Kidney (tissue), 14 donors: ENCODE results near the gene C10orf67. TPM values are rescaled to one million over a fixed set of nuclear protein-coding genes. Genes with fewer than 3 reads are reported as not detected.

Experiments
- DNase-seq, 5 donors: peaks; one replicate each; pipeline ENCODE4 v3.0.0-alpha.2; 2013 to 2020
- FAIRE-seq: peaks from 2 replicates; lab custom pipeline; 2012; peaks lifted over from hg19 to GRCh38; lab: Jason Lieb, UNC
- H3K27ac ChIP-seq, 2 donors: one replicate each; pipeline ENCODE4 v1.7.0; 2013; ENCODE audit warnings: low read depth in 2 of 2, low read length in 2 of 2, inconsistent platforms in 1 of 2
- H3K27me3 ChIP-seq: one replicate; pipeline ENCODE4 v1.7.1; 2013; ENCODE audit warnings: low read length, inconsistent platforms; ENCODE audit not compliant: control insufficient read depth, insufficient read depth
- H3K36me3 ChIP-seq, 3 donors: one replicate each; pipeline versions ENCODE4 v1.7.0 to v1.7.1; 2013; ENCODE audit warnings: low read length in 3 of 3, control low read depth in 1 of 3, inconsistent platforms in 1 of 3; ENCODE audit not compliant: insufficient read depth in 3 of 3, control insufficient read depth in 2 of 3
- H3K4me1 ChIP-seq, 3 donors: one replicate each; pipeline versions ENCODE4 v1.7.0 to v1.7.1; 2013; ENCODE audit warnings: low read length in 3 of 3, inconsistent platforms in 1 of 3, low read depth in 1 of 3; ENCODE audit not compliant: control insufficient read depth in 2 of 3, insufficient read depth in 2 of 3
- H3K4me3 ChIP-seq, 3 donors: one replicate each; pipeline versions ENCODE4 v1.7.0 to v1.8.1; 2013; ENCODE audit warnings: low read length in 3 of 3, control low read depth in 1 of 3, inconsistent platforms in 1 of 3
- H3K9ac ChIP-seq, 3 donors: one replicate each; pipeline versions ENCODE4 v1.7.0 to v1.7.1; 2013; ENCODE audit warnings: low read length in 3 of 3, control low read depth in 1 of 3, inconsistent platforms in 1 of 3
- H3K9me3 ChIP-seq, 3 donors: one replicate each; pipeline versions ENCODE4 v1.7.0 to v1.7.1; 2013; ENCODE audit warnings: low read length in 3 of 3, control low read depth in 1 of 3, inconsistent platforms in 1 of 3; ENCODE audit not compliant: control insufficient read depth in 2 of 3, insufficient read depth in 1 of 3
- intact Hi-C: fragments of 100-400 bp; cut with DNase I; formaldehyde crosslinking; loops from one replicate; pipeline ENCODE4 v1.11.1; 2022
- polyA plus RNA-seq: library from polyadenylated mRNA; stranded (reverse); fragments of 350-450 nt; fragmentation: Illumina TruSeq; extraction: RNeasy Lipid Tissue Mini Kit (QIAGEN cat#74804); gene quantifications from one replicate; pipeline ENCODE4 v1.2.3, GENCODE V29; 2014; ENCODE audit warnings: low read depth, low replicate concordance; ENCODE audit not compliant: insufficient read depth
- total RNA-seq: library from RNA; stranded (reverse); fragmentation: NEBNext Ultra II Directional; extraction: Animal tissue kit (Norgen Biotek cat#: 25700); gene quantifications from one replicate; pipeline ENCODE4 v1.2.1, GENCODE V29; 2021
- TF ChIP-seq, protein P1 (sequence below): IDR thresholded peaks from 3 replicates; pipeline ENCODE4 v1.5.1; 2012; ENCODE audit warnings: mild to moderate bottlenecking, moderate library complexity, borderline replicate concordance; ENCODE audit not compliant: insufficient read depth; ENCODE audit errors: extremely low read depth
- donor health status: control.
- donor health status: control.
- donor health status: control.
- donor health status: control.
- donor health status: control.
- donor health status: DM: yes; HTN: yes; CAD: no.
- donor health status: Normal renal cell carcinoma (clear cell type).

Gene C10orf67
- total and polyA plus RNA-seq, 2 donors from 2014 or later, result 1.1 to 1.6 TPM

DNA sequence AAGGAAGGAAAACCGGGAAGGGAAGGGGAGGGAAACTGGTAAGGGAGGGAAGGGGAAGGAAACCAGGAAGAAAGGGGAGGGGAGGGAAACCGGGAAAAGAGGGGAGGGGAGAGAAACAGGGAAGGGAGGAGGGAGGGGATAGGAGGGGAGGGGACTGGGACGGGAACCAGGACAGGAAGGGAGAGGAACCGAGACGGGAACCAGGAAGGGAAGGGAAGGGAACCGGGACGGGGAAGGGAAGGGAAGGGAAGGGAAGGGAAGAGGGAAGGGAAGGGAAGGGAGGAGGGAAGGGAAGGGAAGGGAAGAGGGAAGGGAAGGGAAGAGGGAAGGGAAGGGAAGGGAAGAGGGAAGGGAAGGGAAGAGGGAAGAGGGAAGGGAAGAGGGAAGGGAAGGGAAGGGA is 13.6 kb downstream of the C10orf67 start:
- TF ChIP-seq, protein P1, sequence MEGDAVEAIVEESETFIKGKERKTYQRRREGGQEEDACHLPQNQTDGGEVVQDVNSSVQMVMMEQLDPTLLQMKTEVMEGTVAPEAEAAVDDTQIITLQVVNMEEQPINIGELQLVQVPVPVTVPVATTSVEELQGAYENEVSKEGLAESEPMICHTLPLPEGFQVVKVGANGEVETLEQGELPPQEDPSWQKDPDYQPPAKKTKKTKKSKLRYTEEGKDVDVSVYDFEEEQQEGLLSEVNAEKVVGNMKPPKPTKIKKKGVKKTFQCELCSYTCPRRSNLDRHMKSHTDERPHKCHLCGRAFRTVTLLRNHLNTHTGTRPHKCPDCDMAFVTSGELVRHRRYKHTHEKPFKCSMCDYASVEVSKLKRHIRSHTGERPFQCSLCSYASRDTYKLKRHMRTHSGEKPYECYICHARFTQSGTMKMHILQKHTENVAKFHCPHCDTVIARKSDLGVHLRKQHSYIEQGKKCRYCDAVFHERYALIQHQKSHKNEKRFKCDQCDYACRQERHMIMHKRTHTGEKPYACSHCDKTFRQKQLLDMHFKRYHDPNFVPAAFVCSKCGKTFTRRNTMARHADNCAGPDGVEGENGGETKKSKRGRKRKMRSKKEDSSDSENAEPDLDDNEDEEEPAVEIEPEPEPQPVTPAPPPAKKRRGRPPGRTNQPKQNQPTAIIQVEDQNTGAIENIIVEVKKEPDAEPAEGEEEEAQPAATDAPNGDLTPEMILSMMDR, result no peak
- FAIRE-seq, result no peak

DNA sequence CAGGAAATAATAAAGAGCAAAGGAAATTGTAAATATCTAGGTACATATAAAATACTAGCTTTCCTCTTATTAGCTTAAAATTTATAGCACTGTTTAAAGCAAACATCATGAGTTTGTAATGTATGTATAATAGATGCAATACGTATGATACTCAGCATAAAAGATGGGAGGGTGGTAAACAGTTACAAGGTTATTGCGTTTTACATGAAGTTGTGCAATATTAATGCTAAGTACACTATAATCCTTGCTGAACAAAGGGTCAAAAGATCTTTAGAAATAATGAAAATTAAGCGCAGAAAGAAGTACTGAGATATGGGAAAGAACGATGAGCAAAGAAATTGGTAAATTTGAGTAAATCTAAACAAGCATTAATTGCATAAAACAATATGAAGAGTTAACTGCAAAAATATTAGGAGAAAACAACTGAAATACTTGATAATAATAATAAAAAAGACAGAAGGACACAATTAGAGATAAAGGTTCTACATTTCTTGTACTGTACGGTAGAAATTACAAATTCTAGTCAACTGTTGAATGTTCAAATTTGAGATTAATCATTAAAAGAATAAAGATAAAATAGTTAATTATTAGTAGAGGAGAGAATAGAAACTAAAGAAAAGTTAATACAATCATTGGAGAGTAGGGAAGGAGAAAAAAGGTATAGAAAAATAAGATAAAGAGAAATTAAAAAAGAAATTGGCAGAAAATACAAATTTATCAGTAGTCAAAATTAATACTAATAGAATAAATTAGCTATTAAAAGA is 17.9 kb downstream of the C10orf67 start:
- TF ChIP-seq, protein P1, result no peak
- Histone ChIP-seq H3K27ac (no peak overlapping the region), H3K27me3 (no peaks in the 10 kb centered on the region), H3K36me3 (no peaks in the 10 kb centered on the region), H3K9ac (no peak overlapping the region), H3K4me3 (no peak overlapping the region), H3K4me1 (no peaks in the 10 kb centered on the region), H3K9me3 (no peaks in the 10 kb centered on the region)
- FAIRE-seq (peak; percentile 89), DNase-seq (no peak)
- intact Hi-C loops, result no loop called here

More for the DNA sequence above, 13.6 kb downstream of the C10orf67 start:
- Histone ChIP-seq H3K36me3 (no peaks in the 10 kb centered on the region), H3K4me1 (no peaks in the 10 kb centered on the region), H3K9ac (no peak overlapping the region), H3K27me3 (no peaks in the 10 kb centered on the region), H3K4me3 (no peak overlapping the region), H3K9me3 (no peaks in the 10 kb centered on the region), H3K27ac (no peak overlapping the region)
- DNase-seq, result no peak
- intact Hi-C loops, result no loop called here

DNA sequence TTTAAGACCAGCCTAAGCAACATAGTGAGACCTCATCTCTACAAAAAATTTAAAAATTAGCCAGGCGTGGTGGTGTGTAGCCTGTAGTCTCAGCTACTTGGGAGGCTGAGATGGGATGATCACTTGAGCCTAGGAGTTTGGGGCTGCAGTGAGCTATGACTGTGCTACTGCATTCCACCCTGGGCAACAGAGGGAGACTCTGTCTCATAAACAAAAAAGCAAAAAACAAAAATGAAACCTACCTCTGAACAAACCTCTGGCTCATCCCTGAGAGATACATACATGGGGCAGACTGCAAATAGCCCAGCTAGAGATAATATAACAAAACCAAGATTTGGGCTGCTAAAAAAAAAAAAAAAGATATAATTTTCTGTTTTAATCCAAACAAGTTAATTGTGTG is 19.5 kb downstream of the C10orf67 start:
- no peaks in the 10 kb centered on the region for H3K36me3 ChIP-seq
- no peak overlapping the region for H3K27ac ChIP-seq
- no peaks in the 10 kb centered on the region for H3K4me1 ChIP-seq
- no peak for DNase-seq
- H3K9ac ChIP-seq, result no peak overlapping the region
- TF ChIP-seq, protein P1, result no peak
- FAIRE-seq, result no peak
- H3K4me3 ChIP-seq, result no peak overlapping the region
- no peaks in the 10 kb centered on the region for H3K27me3 ChIP-seq
- no peaks in the 10 kb centered on the region for H3K9me3 ChIP-seq
- intact Hi-C loops, result no loop called here
